IPS-18a (cell line): Measurements from ENCODE around the gene CELSR1.

Experiments
- H3K27ac ChIP-seq: one replicate; pipeline ENCODE4 v1.5.1; 2013; ENCODE audit warnings: low read length
- H3K27me3 ChIP-seq: one replicate; pipeline ENCODE4 v1.6.1; 2013; ENCODE audit warnings: mild to moderate bottlenecking, low read length; ENCODE audit not compliant: control insufficient read depth, insufficient read depth
- H3K36me3 ChIP-seq: one replicate; pipeline ENCODE4 v1.6.1; 2013; ENCODE audit warnings: low read depth, low read length; ENCODE audit not compliant: control insufficient read depth
- H3K4me1 ChIP-seq: one replicate; pipeline ENCODE4 v1.6.1; 2013; ENCODE audit warnings: low read depth, low read length; ENCODE audit not compliant: control insufficient read depth
- H3K4me3 ChIP-seq: one replicate; pipeline ENCODE4 v1.5.1; 2013; ENCODE audit warnings: low read length
- H3K9ac ChIP-seq: one replicate; pipeline ENCODE4 v1.6.1; 2013; ENCODE audit warnings: mild to moderate bottlenecking, low read length, moderate library complexity
- H3K9me3 ChIP-seq: one replicate; pipeline ENCODE4 v1.6.1; 2013; ENCODE audit warnings: low read depth, low read length; ENCODE audit not compliant: control insufficient read depth

CELSR1 gene

DNA sequence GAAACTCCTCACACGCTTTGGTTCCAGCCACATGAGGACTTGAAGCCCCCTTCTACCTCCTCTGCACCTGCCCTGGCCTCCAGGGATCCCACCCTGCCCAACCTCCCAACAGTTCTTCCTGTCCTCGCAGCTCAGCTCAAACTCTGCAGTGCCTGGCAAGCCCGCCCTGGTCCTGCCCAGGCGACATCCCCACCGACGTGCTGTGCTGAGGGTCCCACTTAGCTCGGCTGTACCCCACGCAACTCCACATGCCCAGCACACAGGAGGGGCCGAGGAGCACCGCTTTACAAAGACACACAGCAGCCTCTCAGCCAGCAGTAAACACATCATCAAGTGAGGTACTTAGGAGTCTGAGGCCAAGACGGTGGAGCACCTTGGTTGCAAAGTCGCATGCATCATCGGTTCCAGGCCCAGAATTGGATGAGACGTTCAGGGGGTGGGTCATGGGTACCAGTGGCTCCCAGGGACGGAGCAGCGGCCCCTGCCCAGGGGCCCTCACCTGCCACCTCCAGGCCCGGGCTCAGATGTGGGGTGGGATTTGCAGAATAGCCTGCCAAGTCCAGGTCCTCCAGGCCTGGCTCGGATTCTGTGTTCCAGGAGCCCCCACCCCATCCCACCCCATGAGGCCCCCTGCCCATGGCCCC, 72.6 kb downstream of the CELSR1 start:
- H3K27me3 ChIP-seq, result no peaks in the 10 kb centered on the region
- no peaks in the 10 kb centered on the region for H3K4me1 ChIP-seq
- no peaks in the 10 kb centered on the region for H3K9me3 ChIP-seq
- no peak overlapping the region for H3K27ac ChIP-seq
- H3K36me3 ChIP-seq, result no peaks in the 10 kb centered on the region
- no peak overlapping the region for H3K4me3 ChIP-seq
- no peak overlapping the region for H3K9ac ChIP-seq

DNA sequence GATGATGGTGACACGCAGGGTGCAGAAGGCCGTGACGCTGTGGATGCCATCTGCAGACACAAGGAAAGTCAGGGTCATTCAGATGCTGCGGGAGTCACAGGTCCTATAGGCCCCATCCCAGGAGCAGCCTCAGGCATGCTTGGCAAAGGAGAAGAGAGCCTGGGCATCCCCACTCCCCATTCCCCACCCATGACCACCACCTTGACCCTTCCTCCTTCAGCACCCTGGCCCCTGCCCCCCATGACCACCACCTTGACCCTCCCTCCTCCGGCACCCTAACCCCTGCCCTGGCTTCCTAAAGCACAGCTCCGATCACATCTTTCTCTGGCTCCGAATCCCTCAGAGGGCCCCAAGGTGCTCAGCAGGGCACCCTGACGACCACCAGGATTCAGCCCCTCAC, 73.1 kb downstream of the CELSR1 start:
- Histone ChIP-seq H3K36me3 (no peaks in the 10 kb centered on the region), H3K27me3 (no peaks in the 10 kb centered on the region), H3K9ac (no peak overlapping the region), H3K9me3 (no peaks in the 10 kb centered on the region), H3K4me1 (no peaks in the 10 kb centered on the region), H3K4me3 (no peak overlapping the region), H3K27ac (no peak overlapping the region)

DNA sequence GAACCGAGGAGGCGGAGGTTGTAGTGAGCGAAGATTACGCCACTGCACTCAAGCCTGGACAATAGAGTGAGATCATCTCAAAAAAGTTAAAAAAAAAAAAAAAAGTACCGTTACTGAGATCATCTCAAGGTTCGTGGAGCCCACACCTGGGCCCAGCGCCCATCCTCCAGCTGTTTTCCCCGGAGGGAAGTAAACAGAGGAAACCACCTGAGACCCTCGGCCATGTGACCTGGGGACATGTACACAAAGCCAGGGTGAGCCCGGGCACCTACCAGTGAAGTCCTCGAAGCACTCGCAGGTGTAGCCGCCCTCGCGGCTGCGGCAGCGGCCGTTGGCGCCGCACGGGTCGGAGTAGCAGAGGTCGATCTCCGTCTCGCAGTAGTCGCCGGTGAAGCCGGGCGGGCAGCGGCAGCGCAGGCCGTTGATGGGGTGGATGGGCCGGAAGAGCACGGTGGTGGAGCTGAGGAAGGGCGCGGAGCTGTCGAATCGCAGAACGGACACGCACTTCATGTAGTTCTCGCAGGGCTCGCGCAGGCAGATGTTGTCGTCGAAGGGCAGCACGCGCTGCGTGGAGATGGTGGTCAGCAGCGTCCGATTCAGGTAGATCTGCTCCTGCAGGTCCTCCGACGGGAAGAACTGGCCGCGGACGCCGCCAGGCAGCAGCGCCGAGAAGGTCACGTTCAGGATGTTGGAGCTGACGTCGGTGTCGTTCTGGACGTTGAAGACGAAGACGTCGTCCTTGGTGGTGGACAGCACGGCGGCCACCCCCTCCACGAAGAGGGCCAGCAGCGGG, 73.8 kb downstream of the CELSR1 start:
- Histone ChIP-seq H3K9ac (no peak overlapping the region), H3K27ac (no peak overlapping the region), H3K36me3 (no peaks in the 10 kb centered on the region), H3K4me3 (no peak overlapping the region), H3K27me3 (no peaks in the 10 kb centered on the region), H3K9me3 (no peaks in the 10 kb centered on the region), H3K4me1 (no peaks in the 10 kb centered on the region)

DNA sequence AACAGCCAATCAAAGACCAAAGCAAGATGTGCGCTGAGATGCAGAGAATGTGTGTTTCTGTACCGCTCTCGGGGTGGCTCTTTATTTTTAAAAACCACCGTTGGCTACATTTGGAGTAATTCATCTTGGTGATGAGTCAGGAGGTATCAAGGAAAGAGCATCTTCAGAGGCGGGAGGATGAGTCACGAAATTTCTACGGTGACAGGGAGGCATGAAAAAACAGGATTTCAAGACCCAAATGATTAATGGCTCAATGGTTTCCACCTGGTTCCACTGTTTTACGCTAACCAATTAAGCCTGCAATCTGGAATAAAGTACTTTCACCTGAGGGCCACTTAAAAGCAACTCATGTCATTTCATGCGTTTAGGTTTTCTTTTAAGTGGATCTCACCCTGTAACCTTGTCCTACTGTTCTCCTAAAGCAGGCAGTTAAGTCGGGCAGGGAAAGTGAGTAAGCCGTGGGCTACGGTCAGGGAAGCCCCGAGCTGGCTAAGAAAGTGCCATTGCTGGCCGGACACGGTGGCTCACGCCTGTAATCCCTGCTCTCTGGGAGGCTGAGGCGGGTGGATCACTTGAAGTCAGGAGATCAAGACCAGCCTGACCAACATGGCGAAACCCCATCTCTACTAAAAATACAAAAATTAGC, 74.6 kb downstream of the CELSR1 start:
- Histone ChIP-seq H3K9ac (no peak overlapping the region), H3K36me3 (no peaks in the 10 kb centered on the region), H3K27ac (no peak overlapping the region), H3K4me1 (no peaks in the 10 kb centered on the region), H3K27me3 (no peaks in the 10 kb centered on the region), H3K9me3 (no peaks in the 10 kb centered on the region), H3K4me3 (no peak overlapping the region)

DNA sequence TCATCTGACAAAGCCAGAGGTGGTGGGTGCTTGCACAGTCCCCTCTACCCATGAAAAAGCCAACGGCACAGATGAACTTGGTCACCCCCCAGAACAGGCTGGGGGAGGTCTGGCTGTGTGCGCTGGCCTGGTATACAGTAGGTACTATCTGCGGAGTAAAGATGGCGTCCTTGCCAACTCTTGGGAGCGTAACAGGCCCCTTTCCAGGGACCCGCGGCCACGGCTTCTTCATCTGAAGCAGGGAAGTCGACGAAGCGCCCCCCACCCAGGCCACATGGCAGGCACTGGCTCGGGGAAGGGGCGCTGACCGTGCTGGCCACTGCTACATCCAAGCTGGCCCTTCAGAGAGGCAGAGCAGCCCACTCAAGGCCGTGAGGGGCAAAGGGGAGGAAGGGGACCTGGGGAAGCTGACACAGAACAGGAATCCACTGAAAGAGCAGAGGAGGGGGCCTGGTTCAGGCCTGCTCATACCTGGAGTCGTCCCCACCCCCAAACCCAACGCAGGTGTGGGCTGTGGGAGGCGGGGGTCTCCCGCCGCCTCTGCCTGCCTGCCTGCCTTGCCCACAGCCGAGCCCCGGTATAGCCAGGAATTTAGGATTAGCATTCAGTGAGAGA, 75.7 kb downstream of the CELSR1 start:
- Histone ChIP-seq H3K4me1 (no peaks in the 10 kb centered on the region), H3K27ac (no peak overlapping the region), H3K9ac (no peak overlapping the region), H3K27me3 (no peaks in the 10 kb centered on the region), H3K9me3 (no peaks in the 10 kb centered on the region), H3K36me3 (no peaks in the 10 kb centered on the region), H3K4me3 (no peak overlapping the region)

DNA sequence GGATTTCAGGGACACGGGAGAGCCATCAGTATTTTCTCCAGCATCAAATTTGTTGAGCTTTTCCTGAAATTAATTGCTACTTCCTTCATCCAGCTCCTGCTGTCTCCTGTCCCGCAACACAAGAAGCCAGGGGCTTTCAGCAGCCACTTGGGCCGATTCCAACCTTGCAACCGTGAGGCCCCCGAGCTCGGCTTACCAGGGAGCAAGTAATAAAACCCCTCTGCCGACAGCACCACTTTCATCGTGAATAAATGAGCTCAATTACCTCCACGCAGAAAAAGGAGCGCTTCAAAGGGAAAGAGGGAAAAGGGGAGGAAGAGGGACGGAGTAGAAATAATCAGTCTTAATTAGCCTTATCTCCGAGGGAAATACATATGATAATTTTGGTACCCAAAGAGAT, 76.6 kb downstream of the CELSR1 start:
- Histone ChIP-seq H3K27me3 (no peaks in the 10 kb centered on the region), H3K27ac (no peak overlapping the region), H3K4me1 (no peaks in the 10 kb centered on the region), H3K9ac (no peak overlapping the region), H3K4me3 (no peak overlapping the region), H3K9me3 (no peaks in the 10 kb centered on the region), H3K36me3 (no peaks in the 10 kb centered on the region)

DNA sequence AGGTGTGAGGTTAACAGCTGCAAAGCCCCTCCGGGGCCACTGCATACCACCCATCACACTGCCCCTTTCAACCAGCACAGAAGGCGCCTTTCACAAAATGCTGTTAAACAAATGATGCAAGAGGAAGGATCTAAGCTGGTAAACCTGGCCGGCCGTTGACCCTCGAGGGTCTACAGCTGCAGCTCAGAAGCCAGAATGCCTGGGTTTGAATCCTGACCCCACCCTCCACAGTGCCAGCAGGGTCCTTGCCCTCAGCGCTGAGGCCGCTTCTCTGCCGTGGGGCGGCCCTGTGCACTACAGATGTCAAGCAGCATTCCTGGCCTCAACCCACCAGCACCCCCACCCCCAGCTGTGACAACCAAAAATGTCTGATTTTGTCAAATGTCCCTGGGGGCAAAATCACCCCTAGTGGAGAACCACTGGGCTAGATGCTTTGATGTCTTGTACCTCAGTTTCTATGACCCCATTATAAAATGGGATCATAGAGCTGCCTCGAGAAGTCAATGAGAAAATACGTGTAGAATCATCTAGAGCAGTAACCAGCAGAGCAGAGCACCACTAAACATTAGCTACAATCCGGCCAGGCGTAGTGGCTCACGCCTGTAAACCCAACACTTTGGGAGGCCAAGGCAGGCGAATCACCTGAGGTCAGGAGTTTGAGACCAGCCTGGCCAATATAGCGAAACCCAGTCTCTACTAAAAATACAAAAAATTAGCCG, 77.9 kb downstream of the CELSR1 start:
- Histone ChIP-seq H3K4me3 (no peak overlapping the region), H3K27ac (no peak overlapping the region), H3K9ac (no peak overlapping the region)

DNA sequence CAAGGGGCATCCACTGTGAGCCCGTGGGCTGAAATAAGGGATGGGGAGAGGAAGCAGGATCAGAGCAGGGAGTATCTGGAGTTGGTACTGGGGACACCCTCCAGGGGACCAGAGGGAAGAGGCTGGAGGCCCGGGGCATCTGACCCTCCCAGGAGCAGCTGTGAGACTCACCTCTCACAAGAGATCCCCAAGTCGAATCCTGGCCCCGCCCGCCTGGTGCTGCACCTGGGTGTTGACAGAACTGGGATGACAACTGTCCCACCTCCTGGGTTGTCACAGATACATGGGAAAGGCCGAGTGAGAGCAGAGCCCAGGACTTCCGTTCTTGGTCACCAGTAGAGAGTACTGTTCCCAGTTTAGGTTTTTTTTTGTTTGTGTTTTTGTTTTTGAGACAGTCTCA, 78.9 kb downstream of the CELSR1 start:
- no peaks in the 10 kb centered on the region for H3K4me1 ChIP-seq
- H3K9me3 ChIP-seq, result no peaks in the 10 kb centered on the region
- H3K4me3 ChIP-seq, result no peak overlapping the region
- no peaks in the 10 kb centered on the region for H3K36me3 ChIP-seq
- H3K27me3 ChIP-seq, result no peaks in the 10 kb centered on the region
- no peak overlapping the region for H3K27ac ChIP-seq
- H3K9ac ChIP-seq, result no peak overlapping the region

More for the DNA sequence above, 77.9 kb downstream of the CELSR1 start:
- H3K36me3 ChIP-seq, result no peaks in the 10 kb centered on the region
- H3K27me3 ChIP-seq, result no peaks in the 10 kb centered on the region
- no peaks in the 10 kb centered on the region for H3K4me1 ChIP-seq
- H3K9me3 ChIP-seq, result no peaks in the 10 kb centered on the region

DNA sequence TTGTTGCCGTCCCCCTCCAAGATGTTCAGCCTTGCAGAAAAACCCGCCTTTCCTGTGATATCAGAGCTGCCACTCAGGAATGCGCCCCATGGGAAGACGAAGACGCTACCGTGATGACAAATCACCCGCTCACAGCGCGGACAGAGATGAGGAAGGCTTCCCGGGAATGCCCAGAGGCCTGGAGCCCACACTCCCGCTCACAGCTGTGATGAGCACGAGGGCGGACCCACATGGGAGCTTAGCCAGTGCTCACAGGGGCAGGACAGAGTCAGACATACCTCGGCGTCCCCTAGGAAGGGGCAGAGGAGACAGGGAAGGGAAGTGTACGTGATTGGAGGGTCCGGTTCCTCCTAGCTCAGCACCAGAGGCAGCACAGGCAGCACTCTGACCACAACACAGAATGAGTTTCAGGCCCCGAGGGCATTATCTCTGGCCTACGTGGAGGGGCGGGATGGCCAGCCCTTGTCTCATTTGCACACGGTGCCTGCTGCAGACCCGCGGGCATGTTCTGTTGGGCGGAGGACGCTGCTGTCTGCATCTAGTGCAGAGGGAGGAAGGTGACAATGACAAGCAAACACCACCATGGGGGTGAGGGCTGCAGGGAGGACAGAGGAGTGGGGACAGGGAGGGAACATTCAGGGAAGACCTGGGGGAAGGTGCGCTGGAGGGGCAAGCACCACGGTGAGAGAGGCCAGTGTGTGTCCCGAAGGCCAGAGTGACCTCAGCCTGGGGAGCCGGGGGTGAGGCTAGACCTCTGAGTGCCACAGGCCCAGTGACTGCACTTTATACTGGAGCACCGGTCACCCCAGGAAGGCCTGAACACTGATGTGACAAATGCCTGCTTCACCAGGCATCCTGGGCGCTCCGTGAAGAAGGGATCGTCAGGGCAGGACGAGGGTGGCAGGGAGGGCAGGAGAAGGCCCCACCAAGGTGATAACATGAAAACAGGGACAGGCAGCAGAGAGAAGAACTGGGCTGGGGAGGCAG, 79.6 kb downstream of the CELSR1 start:
- no peak overlapping the region for H3K9ac ChIP-seq

DNA sequence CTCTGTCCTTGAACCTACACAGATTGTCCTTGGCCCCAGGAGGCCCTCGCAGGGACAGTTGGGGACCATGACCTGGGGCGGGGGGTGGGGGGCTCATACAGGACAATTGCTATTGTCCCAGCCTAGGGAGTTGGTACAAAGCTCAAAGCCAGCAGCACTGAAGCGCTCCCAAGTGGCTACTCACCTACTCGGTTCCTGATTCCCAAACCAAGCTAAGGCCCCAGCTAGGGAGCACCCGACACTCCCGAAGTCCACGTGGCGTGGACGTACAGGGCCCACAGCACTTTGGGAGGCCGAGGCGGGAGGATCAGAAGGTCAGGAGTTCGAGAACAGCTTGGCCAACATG, 80.6 kb downstream of the CELSR1 start:
- Histone ChIP-seq H3K4me1 (no peaks in the 10 kb centered on the region), H3K27me3 (no peaks in the 10 kb centered on the region), H3K4me3 (no peak overlapping the region), H3K9ac (no peak overlapping the region), H3K36me3 (no peaks in the 10 kb centered on the region), H3K9me3 (no peaks in the 10 kb centered on the region), H3K27ac (no peak overlapping the region)

More for the DNA sequence above, 79.6 kb downstream of the CELSR1 start:
- Histone ChIP-seq H3K4me1 (no peaks in the 10 kb centered on the region), H3K27ac (no peak overlapping the region), H3K36me3 (no peaks in the 10 kb centered on the region), H3K27me3 (no peaks in the 10 kb centered on the region), H3K4me3 (no peak overlapping the region), H3K9me3 (no peaks in the 10 kb centered on the region)
